H4 (cell line): Measurements from ENCODE around the gene RANBP10. TPM values are rescaled to one million over a fixed set of nuclear protein-coding genes. Genes with fewer than 3 reads are reported as not detected.

Experiments
- DNase-seq: peaks from one replicate; pipeline ENCODE4 v3.0.0-alpha.2; 2015; ENCODE audit warnings: low spot score
- total RNA-seq: library from RNA; depleted of rRNA; stranded (reverse); fragments of >200 nt; shearing (Covaris generic); gene quantifications from 2 replicates; pipeline ENCODE4 v1.2.3, GENCODE V29; 2014

RANBP10 gene
- total RNA-seq, 1 experiment from 2014 or later, result 3.2 TPM

DNA sequence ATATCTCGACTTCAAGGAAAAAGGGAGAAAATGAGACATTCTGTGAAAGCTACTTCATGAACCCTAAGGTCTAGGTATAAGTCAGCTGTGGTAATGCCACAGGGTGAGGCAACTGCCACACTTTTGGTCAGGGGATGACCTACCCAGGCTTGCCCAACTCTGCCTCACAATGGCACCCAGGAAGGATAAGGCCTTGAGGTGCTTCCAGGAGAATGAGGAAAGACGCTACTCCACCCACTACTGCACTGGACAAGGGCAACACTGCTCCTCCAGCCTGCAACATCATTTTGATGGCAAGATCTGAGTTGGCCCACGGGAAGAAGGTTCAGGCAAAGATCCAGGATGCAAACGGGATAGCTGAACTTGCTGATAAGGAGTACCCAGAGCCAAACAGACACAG lies 65.2 kb downstream of the RANBP10 start:
- no peak for DNase-seq

GRCh38 chr16:67740391-67740790 lies 66.0 kb downstream of the RANBP10 start:
- no peak for DNase-seq

DNA sequence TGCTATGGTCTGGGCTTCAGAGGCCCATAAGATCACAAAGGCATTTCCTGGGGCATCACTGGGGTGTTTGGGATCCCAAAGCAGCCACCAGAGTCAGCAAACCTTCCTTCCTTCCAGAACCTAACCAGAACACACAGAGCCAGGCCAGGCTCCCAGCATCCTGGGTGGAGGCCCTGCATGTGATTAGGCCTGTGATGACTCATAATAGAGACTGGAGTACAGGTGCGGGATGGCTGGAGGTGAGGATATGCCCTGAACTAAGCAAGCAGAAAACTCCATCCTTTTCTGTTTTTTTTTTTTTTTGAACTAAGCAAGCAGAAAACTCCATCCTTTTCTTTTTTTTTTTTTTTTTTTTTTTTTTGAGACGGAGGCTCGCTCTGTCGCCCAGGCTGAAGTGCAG lies 69.5 kb downstream of the RANBP10 start:
- no peak for DNase-seq

- DNase-seq, result no peak
Measured at GRCh38 chr16:67734731-67735201, 71.6 kb downstream of the RANBP10 start.

DNA sequence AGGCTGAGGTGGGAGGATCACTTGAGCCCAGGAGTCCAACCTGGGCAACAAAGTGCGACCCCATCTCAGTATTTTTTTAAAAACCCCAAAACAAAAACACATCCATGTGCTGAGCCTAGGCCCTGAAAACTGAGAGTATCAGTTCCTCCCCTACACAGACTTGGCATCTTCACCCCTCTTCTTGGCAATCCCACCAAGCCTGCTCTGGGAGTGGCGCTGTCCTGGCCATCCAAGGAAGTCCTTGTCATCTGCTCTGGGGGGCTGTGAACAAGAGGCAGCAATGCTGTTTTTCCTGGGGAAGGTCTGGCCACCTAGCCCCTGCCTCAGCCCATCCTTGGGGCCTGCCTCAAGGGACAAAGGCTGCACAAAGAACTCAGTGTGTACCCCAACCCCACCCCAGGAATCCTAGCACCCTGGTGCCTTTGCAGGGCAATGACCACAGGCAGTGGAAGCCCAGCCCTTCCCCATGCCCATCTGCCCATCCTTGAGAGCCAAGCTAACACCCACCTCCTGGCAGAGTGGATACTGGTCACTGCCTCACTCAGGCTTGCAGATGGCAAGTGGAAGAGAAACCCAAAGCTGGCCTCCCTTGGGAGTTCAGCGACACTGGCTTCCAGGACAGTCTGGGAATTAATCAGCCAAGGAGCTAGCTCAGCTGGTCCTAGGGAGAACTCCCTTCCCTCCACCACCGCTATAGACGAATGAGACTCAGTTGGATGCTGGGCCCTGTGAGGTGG lies 72.5 kb downstream of the RANBP10 start:
- DNase-seq, result no peak

DNA sequence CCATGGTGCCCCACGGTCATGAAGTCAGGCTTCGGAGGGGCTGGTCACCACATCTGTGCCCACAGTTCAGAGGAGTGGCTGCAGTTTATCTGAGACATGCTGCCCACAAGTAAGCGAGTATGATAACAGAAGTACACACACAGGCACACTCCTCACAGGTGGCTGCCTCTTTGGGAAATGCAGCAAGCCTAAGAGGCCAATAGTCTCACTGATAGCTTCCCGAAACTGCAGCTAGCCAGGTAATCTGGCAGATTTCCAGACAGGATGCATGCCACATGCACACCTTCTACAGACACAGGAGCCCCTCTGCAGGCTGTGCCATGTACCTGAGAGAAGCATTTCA lies 74.6 kb downstream of the RANBP10 start:
- no peak for DNase-seq

DNA sequence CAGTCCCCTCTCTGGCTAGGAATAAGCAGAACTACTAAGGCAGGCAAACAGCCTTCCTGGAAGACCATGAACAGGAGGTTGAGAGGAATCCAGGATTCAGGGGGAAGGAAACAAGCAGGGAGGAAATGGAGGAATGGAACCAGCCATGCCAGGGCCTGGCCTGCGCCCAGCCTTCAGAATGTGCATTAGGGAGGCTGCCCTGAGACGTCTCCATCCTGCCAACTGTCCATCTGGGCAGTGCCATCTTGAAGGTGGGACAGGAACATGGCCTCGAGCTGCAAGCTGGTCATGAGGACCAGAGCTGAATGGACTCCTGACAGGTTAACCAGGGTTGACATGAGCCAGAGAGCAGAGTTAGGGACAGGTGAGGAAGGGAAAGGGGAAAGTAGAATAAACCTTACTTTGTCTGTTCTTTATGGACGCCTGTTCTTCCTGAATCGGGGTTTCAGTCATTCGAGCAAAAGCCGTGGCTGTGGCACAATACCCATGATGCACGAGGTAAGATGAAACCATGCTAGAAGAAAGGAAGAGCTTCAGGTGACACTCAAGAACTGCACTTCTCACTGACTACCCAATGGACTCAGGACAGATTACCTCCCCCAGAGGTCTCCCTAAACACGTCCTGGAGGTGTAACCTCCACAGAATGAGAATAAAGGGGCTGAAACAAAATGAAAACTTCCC lies 75.1 kb downstream of the RANBP10 start:
- DNase-seq, result no peak

DNA sequence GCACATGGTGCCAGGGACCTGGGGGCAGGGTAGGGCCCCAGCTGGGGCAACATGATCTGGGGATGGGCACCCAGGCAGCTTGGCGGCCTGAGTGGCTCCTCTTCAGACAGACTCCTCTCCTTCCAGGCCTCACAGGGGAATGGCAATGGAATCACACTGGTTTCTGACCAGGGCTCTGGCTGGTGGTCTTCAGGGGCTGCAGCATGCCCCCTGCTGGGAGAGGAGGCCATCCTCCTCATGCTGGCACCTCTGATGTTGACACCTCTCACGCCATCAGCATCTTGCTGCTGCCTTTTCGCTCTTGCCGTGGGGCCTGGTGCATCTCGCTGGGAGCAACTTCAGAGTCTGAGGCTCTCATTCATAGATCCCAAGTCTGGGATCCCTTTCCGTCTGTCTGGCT lies 76.0 kb downstream of the RANBP10 start:
- no peak for DNase-seq

DNA sequence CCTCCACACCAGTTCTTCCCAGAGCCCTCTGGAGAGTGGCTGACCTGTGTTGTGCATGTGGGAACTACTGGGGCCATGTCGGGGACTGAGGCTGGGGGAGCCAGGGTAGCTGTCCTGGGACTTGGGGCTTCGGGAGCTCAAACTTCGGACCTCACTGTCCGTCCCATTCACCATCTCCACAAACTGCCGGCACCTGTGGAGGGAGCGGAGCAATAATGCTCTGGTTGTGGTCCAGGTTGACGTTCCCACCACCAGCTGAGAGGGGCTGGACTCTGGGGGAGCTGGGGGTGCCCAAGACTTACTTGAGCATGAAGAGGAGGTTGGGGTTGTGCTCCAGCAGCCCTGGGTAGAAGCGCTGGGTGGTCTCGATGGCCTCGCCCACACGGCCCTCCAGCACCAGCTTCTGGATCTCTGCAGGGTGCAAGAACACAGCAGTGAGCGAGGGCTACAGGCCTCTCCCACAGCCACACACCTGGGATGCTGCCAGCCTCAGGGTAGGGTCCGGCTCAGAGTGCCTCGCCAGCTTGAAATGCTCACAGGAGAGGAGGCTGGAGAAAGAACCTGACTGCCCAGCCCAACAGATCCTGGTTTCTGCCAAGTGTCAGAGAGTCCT lies 76.6 kb downstream of the RANBP10 start:
- no peak for DNase-seq

- DNase-seq, result no peak
Measured at GRCh38 chr16:67727521-67728485, 78.6 kb downstream of the RANBP10 start.

- DNase-seq, result no peak
Measured at GRCh38 chr16:67726106-67727034, 80.0 kb downstream of the RANBP10 start.

- no peak for DNase-seq
Measured at GRCh38 chr16:67723911-67724305, 82.5 kb downstream of the RANBP10 start.

DNA sequence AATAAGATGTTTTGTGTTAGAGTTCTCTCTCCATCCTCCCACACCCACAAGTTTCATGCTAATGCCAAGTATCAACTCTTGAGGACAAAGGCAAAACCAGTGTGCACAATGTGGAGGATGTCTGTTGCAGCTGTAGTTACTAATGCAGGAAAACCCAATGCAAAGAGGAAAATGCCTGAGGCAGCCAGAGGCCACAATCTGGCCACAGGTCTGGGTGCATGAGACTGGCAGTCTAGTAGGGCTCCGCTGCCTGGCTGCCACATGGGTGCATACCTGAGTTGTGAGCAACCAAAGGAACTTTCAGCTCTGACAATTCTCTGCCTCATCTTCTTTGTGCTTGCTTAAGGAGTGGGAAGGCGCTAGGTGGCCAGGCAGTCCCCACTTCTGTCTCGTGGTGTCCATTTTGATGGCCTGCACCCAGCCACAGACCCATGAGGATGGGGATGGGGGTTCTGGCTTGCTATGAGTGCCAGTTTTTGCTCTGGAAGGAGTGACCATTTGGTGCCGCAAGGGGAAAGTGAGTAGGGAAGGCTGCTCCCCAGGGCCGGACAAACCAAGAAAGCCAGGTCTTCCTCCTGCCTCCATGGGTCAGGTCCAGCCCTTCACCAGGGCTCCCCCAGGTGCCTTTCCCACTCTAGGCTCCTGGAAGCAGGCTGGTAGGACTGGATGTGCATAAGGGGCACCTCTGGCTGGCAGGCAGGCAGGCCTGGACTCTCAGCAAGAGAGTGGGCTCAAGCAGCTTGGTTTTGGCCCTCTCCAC lies 83.0 kb downstream of the RANBP10 start:
- DNase-seq, result no peak

DNA sequence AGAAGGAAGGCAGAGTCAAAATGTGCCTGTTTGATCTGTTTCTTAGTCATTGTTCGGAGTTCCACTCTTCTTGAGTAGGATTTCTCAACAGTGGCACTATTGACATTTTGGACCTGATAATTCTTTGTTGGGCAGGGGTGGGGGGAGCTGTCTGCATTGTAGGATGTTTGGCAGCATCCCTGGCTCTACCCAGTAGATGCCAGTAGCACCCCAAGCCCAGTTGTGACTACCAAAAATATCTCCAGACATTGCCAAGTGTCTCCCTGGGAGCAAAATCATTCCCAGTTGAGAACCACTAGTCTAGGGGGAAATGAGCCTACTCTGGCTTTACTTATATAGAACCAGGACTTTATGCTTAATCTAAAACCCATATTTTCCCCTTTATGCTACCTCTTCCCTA lies 86.1 kb downstream of the RANBP10 start:
- DNase-seq, result no peak

DNA sequence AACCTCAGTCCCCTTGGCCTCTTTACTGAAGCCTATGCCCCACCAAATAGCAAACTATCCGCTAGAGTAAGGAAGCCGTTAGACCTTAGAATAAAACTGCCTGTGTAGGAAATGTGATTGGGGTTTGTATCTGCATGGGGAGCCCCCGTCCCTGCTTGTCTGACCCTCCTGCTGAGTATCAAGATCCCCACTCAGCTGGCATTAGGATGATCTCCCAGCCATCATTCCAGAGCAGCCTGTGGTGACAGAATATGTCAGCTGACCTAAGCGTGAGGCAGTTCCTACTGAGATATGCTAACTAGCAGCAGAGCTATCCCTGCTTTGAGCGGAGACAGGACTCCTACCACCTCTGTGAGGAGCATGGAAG lies 86.6 kb downstream of the RANBP10 start:
- peak; percentile 30 for DNase-seq

- DNase-seq, result peak; percentile 90
Measured at GRCh38 chr16:67719048-67719777, 87.1 kb downstream of the RANBP10 start, which contains the start of gene GFOD2. Gene GFOD2, minus strand, starts transcription at chr16:67719316. Its CDS starts 33,601 bp downstream, at chr16:67685715.

DNA sequence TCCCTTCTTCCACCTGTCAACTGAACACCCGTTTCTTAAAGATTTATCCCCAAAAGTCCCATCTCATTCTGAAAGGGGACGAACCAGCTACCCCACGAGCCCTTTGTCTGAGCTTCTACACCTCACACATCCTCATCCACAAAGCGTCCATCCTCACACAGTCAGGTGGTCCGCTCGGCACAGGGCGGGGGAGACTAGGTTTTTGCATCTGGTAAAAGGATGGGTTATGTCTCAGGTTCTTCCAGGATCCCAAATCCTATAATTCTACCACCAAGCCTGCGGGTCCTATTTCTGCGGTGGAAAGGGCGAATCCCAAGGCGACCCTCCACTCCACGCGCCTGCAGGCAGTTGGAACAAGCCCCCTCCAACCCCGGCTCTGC lies 87.7 kb downstream of the RANBP10 start:
- DNase-seq, result no peak

GRCh38 chr16:67716097-67716496 lies 90.3 kb downstream of the RANBP10 start:
- no peak for DNase-seq

- no peak for DNase-seq
Measured at GRCh38 chr16:67714522-67714921, 91.8 kb downstream of the RANBP10 start.
